Measurements from ENCODE around the gene OVCH1. TPM values are rescaled to one million over a fixed set of nuclear protein-coding genes. Genes with fewer than 3 reads are reported as not detected.

The OVCH1 gene
- total RNA-seq, 1 experiment from 2014 or later = not detected

DNA sequence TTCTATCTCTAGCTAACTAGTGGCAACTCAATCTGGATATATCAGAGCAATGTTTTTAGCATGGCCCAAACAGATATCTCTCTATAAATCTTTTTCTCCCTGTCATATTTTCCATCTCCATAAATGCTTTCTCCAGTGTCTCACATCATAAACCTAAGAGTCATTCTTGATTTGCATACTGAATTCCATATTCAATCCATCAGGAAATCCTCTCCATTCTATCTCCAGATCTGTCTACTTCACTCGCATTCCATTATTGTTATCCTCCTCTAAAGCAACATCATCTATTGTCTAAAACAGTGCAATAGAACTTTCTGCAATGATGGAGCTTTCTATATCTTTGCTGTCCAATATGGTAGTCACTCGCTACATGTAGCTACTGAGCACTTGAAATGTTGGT is 71.0 kb downstream of the OVCH1 start:
- no peak overlapping the region for H3K4me2 ChIP-seq
- H3K27me3 ChIP-seq (ENCODE audit: insufficient read depth, low read depth) = no peaks in the 10 kb centered on the region
- ChIA-PET POLR2A (ENCODE audit: unreplicated experiment) (interaction anchor here (0.6 to 0.7 kb wide), 2 partner anchors 77 to 547 kb away, joined by 4 read pairs; no protein-coding TSS in a partner anchor), CTCF (no interaction called here)
- no peaks in the 10 kb centered on the region for H4K20me1 ChIP-seq (ENCODE audit: insufficient read depth)
- no peak for DNase-seq
- TF ChIP-seq EZH2 (IDR thresholded peaks at IDR 0.05; ENCODE audit: low read depth) = no peak
- TF ChIP-seq, protein P1, sequence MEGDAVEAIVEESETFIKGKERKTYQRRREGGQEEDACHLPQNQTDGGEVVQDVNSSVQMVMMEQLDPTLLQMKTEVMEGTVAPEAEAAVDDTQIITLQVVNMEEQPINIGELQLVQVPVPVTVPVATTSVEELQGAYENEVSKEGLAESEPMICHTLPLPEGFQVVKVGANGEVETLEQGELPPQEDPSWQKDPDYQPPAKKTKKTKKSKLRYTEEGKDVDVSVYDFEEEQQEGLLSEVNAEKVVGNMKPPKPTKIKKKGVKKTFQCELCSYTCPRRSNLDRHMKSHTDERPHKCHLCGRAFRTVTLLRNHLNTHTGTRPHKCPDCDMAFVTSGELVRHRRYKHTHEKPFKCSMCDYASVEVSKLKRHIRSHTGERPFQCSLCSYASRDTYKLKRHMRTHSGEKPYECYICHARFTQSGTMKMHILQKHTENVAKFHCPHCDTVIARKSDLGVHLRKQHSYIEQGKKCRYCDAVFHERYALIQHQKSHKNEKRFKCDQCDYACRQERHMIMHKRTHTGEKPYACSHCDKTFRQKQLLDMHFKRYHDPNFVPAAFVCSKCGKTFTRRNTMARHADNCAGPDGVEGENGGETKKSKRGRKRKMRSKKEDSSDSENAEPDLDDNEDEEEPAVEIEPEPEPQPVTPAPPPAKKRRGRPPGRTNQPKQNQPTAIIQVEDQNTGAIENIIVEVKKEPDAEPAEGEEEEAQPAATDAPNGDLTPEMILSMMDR (conservative IDR thresholded peaks at IDR 0.05) = no peak
- no peaks in the 10 kb centered on the region for H3K79me2 ChIP-seq (ENCODE audit: low read depth)
- H2AFZ ChIP-seq = no peak overlapping the region
- H3K9me2 ChIP-seq (ENCODE audit: insufficient read depth) = 0 out of 2 replicates have a peak, but pooled peaks cover 5% of the 10 kb centered on the region
- no TSS peak for BruUV-seq (replicated peaks)
- peaks cover 19% of the 10 kb centered on the region for H3K4me1 ChIP-seq (replicated peaks; ENCODE audit: insufficient read depth)
- no peak overlapping the region for H3K27ac ChIP-seq
- intact Hi-C loops (cut with micrococcal nuclease; ENCODE audit: unreplicated experiment) = no loop called here
- H3F3A ChIP-seq (ENCODE audit: insufficient read depth, low read depth) = no peaks in the 10 kb centered on the region
- no peak overlapping the region for H3K4me3 ChIP-seq
- peaks cover 7% of the 10 kb centered on the region; the same call in 1 of the 2 replicates for H3K9me3 ChIP-seq (ENCODE audit: insufficient read depth, low read depth)
- H3K36me3 ChIP-seq (ENCODE audit: low read depth) = no peaks in the 10 kb centered on the region

DNA sequence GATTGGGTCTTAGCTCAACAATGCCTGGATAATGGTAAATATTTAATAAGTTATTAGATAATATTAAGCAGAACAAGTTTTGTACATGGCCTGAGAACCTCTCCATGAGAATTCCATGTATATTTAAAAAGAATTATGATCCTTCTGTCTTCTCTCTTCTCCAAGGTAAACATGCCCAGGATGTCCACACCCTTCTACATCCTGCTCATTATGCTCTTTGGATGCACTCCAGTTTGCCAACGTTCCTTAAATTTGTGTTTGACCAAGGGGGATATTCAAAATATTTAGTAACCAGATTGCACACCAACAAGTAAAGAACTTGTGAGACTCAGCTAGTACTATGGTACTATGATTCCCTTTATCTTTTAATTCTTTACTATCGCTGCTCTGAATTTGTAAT is 71.8 kb downstream of the OVCH1 start:
- Histone ChIP-seq H3K79me2 (ENCODE audit: low read depth) (no peaks in the 10 kb centered on the region), H3K9me3 (ENCODE audit: insufficient read depth, low read depth) (peaks cover 7% of the 10 kb centered on the region; the same call in 1 of the 2 replicates), H3K4me1 (replicated peaks; ENCODE audit: insufficient read depth) (peaks cover 17% of the 10 kb centered on the region), H3K27me3 (ENCODE audit: insufficient read depth, low read depth) (no peaks in the 10 kb centered on the region), H3K4me2 (no peak overlapping the region), H3K27ac (no peak overlapping the region), H3K36me3 (ENCODE audit: low read depth) (no peaks in the 10 kb centered on the region), H3K9me2 (ENCODE audit: insufficient read depth) (0 out of 2 replicates have a peak, but pooled peaks cover 5% of the 10 kb centered on the region), H3K4me3 (no peak overlapping the region), H2AFZ (no peak overlapping the region), H3F3A (ENCODE audit: insufficient read depth, low read depth) (no peaks in the 10 kb centered on the region), H4K20me1 (ENCODE audit: insufficient read depth) (no peaks in the 10 kb centered on the region)
- ChIA-PET CTCF (no interaction called here), POLR2A (ENCODE audit: unreplicated experiment) (no interaction called here)
- DNase-seq = no peak
- TF ChIP-seq EZH2 (IDR thresholded peaks at IDR 0.05; ENCODE audit: low read depth) = no peak
- TF ChIP-seq, protein P1 (conservative IDR thresholded peaks at IDR 0.05) = no peak
- BruUV-seq (replicated peaks) = no TSS peak
- intact Hi-C loops (cut with micrococcal nuclease; ENCODE audit: unreplicated experiment) = no loop called here

DNA sequence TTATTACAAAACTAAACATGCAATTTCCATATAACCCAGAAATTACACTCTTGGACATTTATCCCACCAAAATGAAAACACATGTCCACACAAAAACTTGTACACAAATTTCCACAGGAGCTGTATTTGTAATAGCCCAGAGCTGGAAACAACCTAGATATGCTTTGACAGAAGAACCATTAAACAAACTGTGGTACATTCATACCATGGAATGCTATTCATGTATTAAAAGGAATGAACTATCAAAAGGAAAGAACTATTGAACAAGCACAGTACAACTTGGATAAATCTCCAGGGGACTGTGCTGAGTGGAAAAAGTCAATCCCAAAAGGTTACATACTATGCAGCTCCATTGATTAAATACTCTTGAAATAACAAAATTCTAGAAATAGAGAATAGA is 80.7 kb downstream of the OVCH1 start:
- H3K27ac ChIP-seq = no peak overlapping the region
- no peak overlapping the region for H3K4me3 ChIP-seq
- DNase-seq = no peak
- 0 out of 2 replicates have a peak, but pooled peaks cover 2% of the 10 kb centered on the region for H3K9me2 ChIP-seq (ENCODE audit: insufficient read depth)
- intact Hi-C loops (cut with micrococcal nuclease; ENCODE audit: unreplicated experiment) = no loop called here
- H4K20me1 ChIP-seq (ENCODE audit: insufficient read depth) = no peaks in the 10 kb centered on the region
- no peaks in the 10 kb centered on the region for H3K27me3 ChIP-seq (ENCODE audit: insufficient read depth, low read depth)
- no peaks in the 10 kb centered on the region for H3K36me3 ChIP-seq (ENCODE audit: low read depth)
- ChIA-PET POLR2A (ENCODE audit: unreplicated experiment) (no interaction called here), CTCF (no interaction called here)
- BruUV-seq (replicated peaks) = no TSS peak
- H3K9me3 ChIP-seq (ENCODE audit: insufficient read depth, low read depth) = no peaks in the 10 kb centered on the region
- no peak overlapping the region for H3K4me2 ChIP-seq
- no peaks in the 10 kb centered on the region for H3F3A ChIP-seq (ENCODE audit: insufficient read depth, low read depth)
- H3K4me1 ChIP-seq (replicated peaks; ENCODE audit: insufficient read depth) = no peaks in the 10 kb centered on the region
- H3K79me2 ChIP-seq (ENCODE audit: low read depth) = no peaks in the 10 kb centered on the region
- TF ChIP-seq EZH2 (IDR thresholded peaks at IDR 0.05; ENCODE audit: low read depth) = no peak
- TF ChIP-seq, protein P1 (conservative IDR thresholded peaks at IDR 0.05) = no peak
- no peak overlapping the region for H2AFZ ChIP-seq

All from PC-9 (cell line).